ENCODE data around the gene CLSTN2.

- TF ChIP-seq POLR2AphosphoS5 (IDR thresholded peaks at IDR 0.05) (no peak), CTCF (IDR thresholded peaks at IDR 0.05) (no peak)
Observed at GRCh38 chr3:140529096-140529495, 594.1 kb downstream of the CLSTN2 start.

Data from esophagus muscularis mucosa (tissue), 3 donors.